CD14-positive monocyte (primary cell): ENCODE measurements around the gene BDH1. TPM values are rescaled to one million over a fixed set of nuclear protein-coding genes. Genes with fewer than 3 reads are reported as not detected.

ENCODE experiments used
- DNase-seq, 3 donors: peaks; one replicate each; pipeline ENCODE4 v3.0.0-alpha.2; 2011 to 2022
- H2AFZ ChIP-seq: 2 replicates; pipeline ENCODE4 v1.6.0; 2012; ENCODE audit warnings: mild to moderate bottlenecking, low read depth, low read length, inconsistent platforms; ENCODE audit not compliant: insufficient read depth, poor library complexity, severe bottlenecking
- H3K27ac ChIP-seq, 2 donors: 1 replicate in 1 of 2; 2 replicates in 1 of 2; pipeline ENCODE4 v1.5.1; 2012 to 2013; ENCODE audit warnings: low read length in 2 of 2, control low read depth in 1 of 2, inconsistent platforms in 1 of 2, low read depth in 1 of 2, mild to moderate bottlenecking in 1 of 2
- H3K27me3 ChIP-seq, 2 donors: one replicate each; pipeline versions ENCODE4 v1.6.0 to v1.6.1; 2011 to 2013; ENCODE audit warnings: low read length in 2 of 2; ENCODE audit not compliant: control insufficient read depth in 2 of 2, insufficient read depth in 2 of 2
- H3K36me3 ChIP-seq, 2 donors: replicated peaks in 1 of 2; 1 replicate in 1 of 2; 2 replicates in 1 of 2; pipeline versions ENCODE4 v1.5.1 to v1.6.1; 2012 to 2013; ENCODE audit warnings: low read length in 2 of 2, control low read depth in 1 of 2, inconsistent platforms in 1 of 2, mild to moderate bottlenecking in 1 of 2; ENCODE audit not compliant: insufficient read depth in 2 of 2, control insufficient read depth in 1 of 2
- H3K4me1 ChIP-seq, 2 donors: 1 replicate in 1 of 2; 2 replicates in 1 of 2; pipeline versions ENCODE4 v1.5.1 to v1.6.1; 2012 to 2013; ENCODE audit warnings: low read length in 2 of 2, control low read depth in 1 of 2, inconsistent platforms in 1 of 2, mild to moderate bottlenecking in 1 of 2, moderate library complexity in 1 of 2; ENCODE audit not compliant: insufficient read depth in 2 of 2, control insufficient read depth in 1 of 2
- H3K4me2 ChIP-seq: replicated peaks from 2 replicates; pipeline ENCODE3; 2012; ENCODE audit warnings: low read length, moderate library complexity, mild to moderate bottlenecking; ENCODE audit not compliant: poor library complexity, severe bottlenecking; ENCODE audit errors: extremely low read depth
- H3K4me3 ChIP-seq, 3 experiments: fragments of 200-600 bp in 1 of 3; sonication (generic) in 1 of 3; replicated peaks in 1 of 3; 1 replicate in 2 of 3; 2 replicates in 1 of 3; pipeline ENCODE4 v1.5.1; 2011 to 2013; ENCODE audit warnings: low read length in 3 of 3, mild to moderate bottlenecking in 3 of 3, control low read depth in 2 of 3, low read depth in 2 of 3, inconsistent platforms in 1 of 3, moderate library complexity in 1 of 3
- H3K79me2 ChIP-seq: 2 replicates; pipeline ENCODE4 v1.6.0; 2012; ENCODE audit warnings: mild to moderate bottlenecking, control low read depth, inconsistent platforms, low read length, moderate library complexity; ENCODE audit not compliant: insufficient read depth
- H3K9ac ChIP-seq: 2 replicates; pipeline ENCODE4 v1.6.0; 2017; ENCODE audit warnings: low read length, mild to moderate bottlenecking; ENCODE audit not compliant: insufficient read depth, poor library complexity, severe bottlenecking
- H3K9me3 ChIP-seq, 2 donors: replicated peaks in 1 of 2; 1 replicate in 1 of 2; 2 replicates in 1 of 2; pipeline versions ENCODE4 v1.5.1 to v1.6.1; 2012 to 2013; ENCODE audit warnings: low read length in 2 of 2, control low read depth in 1 of 2; ENCODE audit not compliant: control insufficient read depth in 1 of 2, insufficient read depth in 1 of 2
- H4K20me1 ChIP-seq: 2 replicates; pipeline ENCODE4 v1.6.0; 2012; ENCODE audit warnings: mild to moderate bottlenecking, low read length, control low read depth, moderate library complexity; ENCODE audit not compliant: insufficient read depth
- H3K27ac Mint-ChIP-seq, 7 donors: one replicate each; pipeline ENCODE4 v1.8.0; 2020; ENCODE audit warnings: mild to moderate bottlenecking in 7 of 7, mixed read lengths in 7 of 7, moderate library complexity in 6 of 7, inconsistent platforms in 2 of 7
- H3K27me3 Mint-ChIP-seq, 3 donors: one replicate each; pipeline ENCODE4 v1.8.0; 2021 to 2022; ENCODE audit warnings: low read depth in 3 of 3, mild to moderate bottlenecking in 3 of 3, mixed read lengths in 3 of 3, moderate library complexity in 3 of 3, inconsistent platforms in 1 of 3
- H3K36me3 Mint-ChIP-seq, 2 donors: one replicate each; pipeline ENCODE4 v1.8.0; 2020; ENCODE audit warnings: mixed read lengths in 2 of 2, inconsistent platforms in 1 of 2, mild to moderate bottlenecking in 1 of 2
- H3K4me1 Mint-ChIP-seq: one replicate; pipeline ENCODE4 v1.8.0; 2020; ENCODE audit warnings: mild to moderate bottlenecking, mixed read lengths
- H3K4me3 Mint-ChIP-seq, 2 donors: one replicate each; pipeline ENCODE4 v1.8.0; 2020; ENCODE audit warnings: mild to moderate bottlenecking in 2 of 2, mixed read lengths in 2 of 2, moderate library complexity in 1 of 2
- H3K9me3 Mint-ChIP-seq, 7 donors: one replicate each; pipeline ENCODE4 v1.8.0; 2020 to 2022; ENCODE audit warnings: mixed read lengths in 7 of 7, mild to moderate bottlenecking in 6 of 7, moderate library complexity in 6 of 7, inconsistent platforms in 2 of 7
- CTCF ChIP-seq: fragments of 200-600 bp; IDR thresholded peaks from one replicate; pipeline ENCODE4 v1.8.0; 2022; ENCODE audit warnings: antibody characterized with exemption, mild to moderate bottlenecking
- WGBS: methylation state at CpG from one replicate; pipeline ENCODE4 v1.1.5; 2013; ENCODE audit warnings: missing lambda C conversion rate; ENCODE audit not compliant: insufficient coverage; 5-methylcytosine and 5-hydroxymethylcytosine counted together
- intact Hi-C, 2 donors: fragments of 100-400 bp; cut with micrococcal nuclease; formaldehyde crosslinking; loops; one replicate each; pipeline versions ENCODE4 v1.15.0 to v1.15.1; 2023
- polyA plus RNA-seq, 3 donors: library from polyadenylated mRNA; depleted of rRNA in 1 of 3; unstranded in 2 of 3; stranded (reverse) in 1 of 3; fragments of 300-500 nt in 2 of 3; fragments of >200 nt in 1 of 3; fragmentation: Illumina TruSeq in 2 of 3; gene quantifications; 1 replicate in 2 of 3; 2 replicates in 1 of 3; pipeline ENCODE4 v1.2.3, GENCODE V29; 2012 to 2021

BDH1 gene
- polyA plus RNA-seq, 3 donors = 2.8 to 5.3 (median 5.2) TPM

- no peak overlapping the region for H3K9ac ChIP-seq
- peaks cover 3% of the 10 kb centered on the region for H3K4me1 Mint-ChIP-seq
- no peak overlapping the region for H2AFZ ChIP-seq
- TF ChIP-seq CTCF = no peak
- no peaks in the 10 kb centered on the region for H3K79me2 ChIP-seq
- no peaks in the 10 kb centered on the region for H3K4me1 ChIP-seq
- H4K20me1 ChIP-seq = no peaks in the 10 kb centered on the region
- no peak overlapping the region for H3K4me2 ChIP-seq
- no peak overlapping the region for H3K27ac ChIP-seq
- intact Hi-C loops = no loop called here
- peaks cover under 1 to 39% (median 19%) of the 10 kb centered on the region in 3 donors for H3K27me3 Mint-ChIP-seq
- H3K36me3 ChIP-seq = no peaks in the 10 kb centered on the region
- peaks cover 0 to 12% of the 10 kb centered on the region in 2 donors for H3K27me3 ChIP-seq
- H3K36me3 Mint-ChIP-seq = no peaks in the 10 kb centered on the region
- DNase-seq = no peak
- no peak overlapping the region for H3K27ac Mint-ChIP-seq
- peaks cover 8 to 33% (median 23%) of the 10 kb centered on the region in 7 donors for H3K9me3 Mint-ChIP-seq
- peaks cover 10 to 15% of the 10 kb centered on the region in 2 donors for H3K9me3 ChIP-seq
- H3K4me3 Mint-ChIP-seq = no peak overlapping the region
- WGBS = no CpG with 5 or more reads among the region's 5 CpGs
- H3K4me3 ChIP-seq = no peak overlapping the region
Measured at GRCh38 chr3:197561926-197562325, 6.2 kb upstream of the BDH1 start.

DNA sequence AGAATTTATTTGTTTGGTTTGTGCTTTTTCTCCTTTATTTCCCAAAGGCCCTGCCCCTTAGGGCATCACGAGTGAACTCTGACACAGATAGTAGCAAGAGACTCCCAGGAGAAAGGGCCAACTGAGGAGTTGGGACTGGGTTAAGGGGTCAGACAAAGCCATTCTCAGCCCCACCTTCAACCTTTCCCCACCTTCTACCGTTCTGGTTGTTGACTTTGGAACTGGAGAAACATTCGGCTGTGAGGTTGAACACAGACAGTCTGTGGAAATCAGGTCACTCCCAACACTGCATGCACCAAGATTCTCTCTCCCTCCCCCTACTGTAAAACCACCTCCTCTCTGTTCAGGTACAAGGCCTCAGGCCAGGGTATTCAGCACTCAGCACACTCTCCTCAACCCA is 3.9 kb upstream of the BDH1 start:
- no peak for DNase-seq
- Histone ChIP-seq H2AFZ (no peak overlapping the region), H3K36me3 (no peaks in the 10 kb centered on the region), H3K9ac (no peak overlapping the region), H3K4me3 (no peak overlapping the region), H3K4me1 (peaks cover 8 to 14% of the 10 kb centered on the region in 2 donors), H3K27ac (no peak overlapping the region), H3K79me2 (peaks cover 5% of the 10 kb centered on the region), H3K9me3 (peaks cover 6 to 10% of the 10 kb centered on the region in 2 donors), H4K20me1 (no peaks in the 10 kb centered on the region), H3K4me2 (no peak overlapping the region), H3K27me3 (peaks cover 0 to 15% of the 10 kb centered on the region in 2 donors)
- no peak overlapping the region for H3K27ac Mint-ChIP-seq
- peaks cover 4 to 26% (median 18%) of the 10 kb centered on the region in 7 donors for H3K9me3 Mint-ChIP-seq
- intact Hi-C loops = no loop called here
- peaks cover 9 to 42% (median 26%) of the 10 kb centered on the region in 3 donors for H3K27me3 Mint-ChIP-seq
- no peak for TF ChIP-seq CTCF
- H3K4me1 Mint-ChIP-seq = peaks cover 9% of the 10 kb centered on the region
- H3K36me3 Mint-ChIP-seq = no peaks in the 10 kb centered on the region
- 93% methylated on average over 2 of the region's 3 CpGs for WGBS
- no peak overlapping the region for H3K4me3 Mint-ChIP-seq
